GM18508 (cell line): ENCODE results near the gene SPATA31D3.
"Not testable (repeated sequence)": the region's sequence is repeated elsewhere in the genome, so short reads cannot be mapped to it uniquely, and the experiment has no call there.

Source experiments
- ATAC-seq: cut with Tn5 transposase; IDR thresholded peaks from one replicate; pipeline ENCODE4 v1.9.1; 2021; ENCODE audit warnings: moderate number of reproducible peaks; ENCODE audit not compliant: insufficient read depth, unreplicated experiment

Gene SPATA31D3

DNA sequence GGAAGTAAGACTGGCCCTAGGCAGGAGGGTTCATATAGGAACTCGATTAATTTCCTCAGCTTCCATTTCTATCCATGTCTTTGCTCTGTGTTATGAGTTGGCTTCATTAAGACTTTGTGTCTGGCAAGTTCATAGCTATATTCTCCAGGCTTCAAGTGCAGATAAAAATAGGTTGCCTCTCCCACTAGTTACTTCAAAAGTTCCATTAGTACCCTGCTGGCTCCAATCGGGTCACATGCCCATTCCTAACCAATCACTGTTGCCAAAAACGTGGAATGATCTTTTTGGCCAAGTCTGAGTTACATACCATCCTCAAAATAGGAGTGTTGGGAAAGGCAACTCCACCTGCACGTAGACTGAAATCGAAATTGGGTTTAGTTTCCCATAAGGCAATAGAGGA lies 31.5 kb downstream of the SPATA31D3 start:
- no peak for ATAC-seq

DNA sequence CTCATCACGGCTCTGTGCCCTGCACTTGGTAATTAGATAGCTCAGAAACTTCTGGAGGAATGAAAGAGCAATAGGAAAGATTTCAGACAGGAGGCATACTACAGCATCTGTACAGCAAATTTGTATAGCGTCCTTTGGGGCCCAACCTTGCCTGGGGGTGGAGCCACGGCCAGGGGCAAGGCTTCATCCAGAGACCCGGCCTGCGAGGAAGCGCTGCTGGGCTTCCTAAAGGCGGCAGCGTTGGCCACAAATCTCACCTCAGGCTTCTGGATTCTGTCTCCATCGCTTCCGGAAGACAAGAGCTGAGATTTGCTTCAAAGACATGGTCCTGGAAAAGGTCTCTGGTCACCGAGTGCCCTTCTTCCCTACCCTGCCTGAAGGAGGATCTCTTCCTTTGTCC lies 33.1 kb downstream of the SPATA31D3 start:
- no peak for ATAC-seq

DNA sequence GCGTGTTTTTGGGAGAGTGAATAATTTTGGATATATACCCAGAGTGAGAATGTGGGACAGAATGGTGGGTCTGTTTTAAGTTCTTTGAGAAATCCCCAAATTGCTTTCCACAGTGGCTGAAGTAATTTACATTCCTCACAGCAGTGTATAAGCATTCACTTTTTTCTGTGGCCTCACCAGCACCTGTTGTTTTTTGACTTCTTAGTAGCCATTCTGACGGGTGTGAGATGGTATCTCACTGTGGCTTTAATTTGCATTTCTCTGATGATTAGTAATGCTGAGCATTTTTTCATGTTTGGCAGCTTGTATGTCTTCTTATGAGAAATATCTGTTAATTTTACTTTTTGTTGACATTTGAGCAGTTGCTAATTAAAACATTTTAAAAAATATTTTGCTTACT lies 35.9 kb downstream of the SPATA31D3 start:
- no peak for ATAC-seq

DNA sequence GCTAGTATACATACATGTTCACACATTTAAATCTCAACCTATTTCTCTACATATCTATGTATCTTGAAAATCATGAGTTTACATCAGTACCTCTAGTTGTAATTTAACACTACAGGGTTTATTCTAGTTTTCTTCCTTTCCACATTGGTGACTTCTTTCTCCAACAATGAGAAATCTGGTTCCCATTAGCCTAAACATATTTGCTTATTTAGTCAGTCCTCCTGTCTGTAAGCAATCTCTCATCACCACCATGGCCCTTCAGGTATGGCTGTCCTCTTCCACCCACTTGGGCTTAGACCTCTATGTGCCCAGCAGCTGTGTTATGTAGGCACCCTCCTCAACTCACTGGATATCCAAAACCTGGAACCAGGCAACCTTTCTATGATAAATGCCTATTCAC lies 37.3 kb downstream of the SPATA31D3 start:
- ATAC-seq: no peak

DNA sequence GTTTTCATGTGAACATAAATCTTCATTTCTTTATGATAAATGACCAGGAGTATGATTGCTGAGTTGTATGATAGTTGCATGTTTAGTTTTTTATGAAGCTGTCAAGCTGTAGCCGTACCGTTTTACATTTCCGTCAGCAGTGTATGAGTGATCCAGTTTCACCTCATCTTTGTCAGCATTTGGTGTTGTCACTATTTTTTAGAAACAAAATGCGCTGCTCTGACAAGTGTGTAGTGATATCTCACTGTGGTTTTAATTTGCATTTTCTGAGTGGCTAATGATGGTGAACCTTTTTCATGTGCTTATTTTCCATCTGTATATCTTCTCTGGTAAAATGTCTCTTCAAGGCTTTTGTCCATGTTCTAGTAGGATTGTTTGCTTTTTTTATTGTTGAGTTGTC lies 38.6 kb downstream of the SPATA31D3 start:
- no peak for ATAC-seq

DNA sequence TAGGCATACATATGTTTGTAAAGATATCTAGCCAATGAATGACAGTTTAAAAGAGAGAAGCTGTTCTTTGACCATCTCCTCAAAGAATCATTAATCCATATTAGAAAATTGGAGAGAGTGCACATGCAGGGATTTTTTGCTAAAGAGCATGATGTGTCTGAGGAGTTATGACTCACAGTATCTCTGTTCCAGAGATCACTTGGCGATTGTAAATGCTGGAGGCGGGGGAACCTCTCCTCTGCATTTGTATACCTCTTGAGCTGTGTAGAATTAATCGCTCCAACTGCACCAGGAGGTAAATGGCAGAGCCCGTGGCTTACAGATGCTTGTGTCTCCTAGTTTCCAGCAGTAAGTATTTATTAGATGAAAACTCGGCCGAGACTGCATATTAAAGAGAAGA lies 41.6 kb downstream of the SPATA31D3 start:
- no peak for ATAC-seq

DNA sequence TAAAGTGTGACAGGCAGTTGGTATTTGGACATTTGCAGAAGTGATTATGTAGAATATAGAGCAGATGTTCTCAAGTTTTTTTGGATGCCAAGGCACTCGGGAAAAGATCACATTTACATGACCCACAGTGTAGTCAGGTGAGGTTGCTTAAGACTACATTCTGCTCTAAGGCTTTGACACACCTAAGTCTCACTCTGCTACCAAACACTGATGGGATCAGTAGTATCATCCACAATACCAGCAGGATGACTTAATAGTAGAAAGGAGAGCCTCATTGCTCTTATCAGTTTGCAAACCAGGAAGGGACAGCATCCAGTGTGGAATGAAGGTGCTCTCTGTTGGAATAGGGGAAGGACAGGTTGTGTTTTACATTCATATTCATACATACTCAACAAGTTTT lies 42.8 kb downstream of the SPATA31D3 start:
- no peak for ATAC-seq

DNA sequence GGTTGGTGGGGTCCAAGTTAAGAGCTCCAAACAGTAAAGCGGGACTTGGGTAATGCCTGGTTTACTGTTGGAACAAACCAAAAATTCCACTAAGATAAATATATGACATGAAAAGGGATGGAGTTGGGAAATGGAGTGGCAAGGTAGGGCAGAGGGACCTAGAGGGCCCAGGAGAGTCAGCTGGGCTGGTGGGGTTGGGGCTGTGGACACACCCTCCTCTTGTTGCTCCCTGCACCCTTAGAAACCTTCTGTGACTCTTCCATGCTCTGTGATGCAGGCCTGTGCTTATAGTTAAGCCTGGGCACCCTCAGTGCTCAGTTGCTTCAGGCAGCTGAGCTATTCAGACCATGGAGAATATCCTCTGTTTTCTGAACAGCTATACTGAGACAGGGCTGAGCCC lies 45.2 kb downstream of the SPATA31D3 start, which contains the start of gene SPATA31D1:
TSS of gene SPATA31D1 (plus strand) at position 301 of the 400 bp plus-strand sequence. CDS start at position 348, 47 bp downstream.
- ATAC-seq: not testable (repeated sequence)

DNA sequence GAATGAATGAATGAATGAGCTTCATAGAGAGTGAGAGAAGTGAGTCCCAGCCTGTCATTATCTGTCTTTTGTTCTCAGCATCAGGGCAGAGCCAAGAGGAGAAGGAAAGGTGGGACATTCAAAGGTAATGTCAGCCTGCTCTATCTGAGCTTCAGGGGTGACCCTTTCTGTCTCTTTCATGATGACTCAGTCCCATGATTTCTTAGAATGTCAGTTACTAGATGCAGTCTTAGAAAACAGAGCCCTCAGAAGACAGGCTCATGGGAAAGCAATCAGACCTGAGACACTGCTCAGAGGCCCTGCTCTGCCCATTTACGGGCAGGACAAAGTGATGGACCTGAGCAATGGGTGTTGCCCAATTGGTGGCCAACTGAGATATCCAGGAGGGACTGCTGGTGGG lies 46.4 kb downstream of the SPATA31D3 start:
- no peak for ATAC-seq

DNA sequence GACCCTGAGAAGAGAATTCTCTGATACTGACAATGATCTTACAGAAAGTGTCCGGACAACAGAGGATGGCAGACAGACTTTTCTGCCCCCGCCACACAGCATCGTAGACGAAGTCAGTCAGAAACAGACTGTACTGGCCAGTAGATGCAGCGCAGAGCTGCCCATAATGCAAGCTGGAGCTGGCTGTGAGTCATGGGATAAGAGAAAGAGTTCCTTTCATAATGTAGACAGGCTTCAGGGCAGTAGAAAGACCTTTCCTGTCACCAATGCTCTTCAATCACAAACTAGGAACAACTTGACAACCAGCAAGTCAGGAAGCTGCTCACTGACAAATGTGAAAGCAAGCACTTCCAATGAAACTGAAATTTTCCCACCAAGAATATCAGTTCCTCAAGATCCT lies 50.4 kb downstream of the SPATA31D3 start:
- ATAC-seq: no peak
